Neural cell (in vitro differentiated cells): Measurements from ENCODE around the gene HPX. TPM values are rescaled to one million over a fixed set of nuclear protein-coding genes. Genes with fewer than 3 reads are reported as not detected.

Source experiments
- H2AFZ ChIP-seq: fragments of 200-600, 300-800 bp; sonication (generic), shearing (Covaris generic); 2 replicates; pipeline ENCODE4 v1.6.0; 2014; ENCODE audit warnings: low read depth, mild to moderate bottlenecking, antibody characterized with exemption, low read length, moderate library complexity
- H3F3A ChIP-seq: fragments of 200-600 bp; shearing (Covaris generic); 2 replicates; pipeline ENCODE4 v1.6.1; 2016; ENCODE audit warnings: mild to moderate bottlenecking, moderate library complexity, mixed read lengths, antibody characterized with exemption, low read length; ENCODE audit not compliant: insufficient read depth, poor library complexity, severe bottlenecking
- H3K27ac ChIP-seq: fragments of 200-600, 300-800 bp; sonication (generic), shearing (Covaris generic); 2 replicates; pipeline ENCODE4 v1.5.1; 2014; ENCODE audit warnings: mild to moderate bottlenecking, low read length, moderate library complexity
- H3K27me3 ChIP-seq: fragments of 300-800, 200-600 bp; sonication (generic), shearing (Covaris generic); 2 replicates; pipeline ENCODE4 v1.6.0; 2014; ENCODE audit warnings: mild to moderate bottlenecking, low read depth, low read length, moderate library complexity; ENCODE audit not compliant: insufficient read depth
- H3K36me3 ChIP-seq: fragments of 300-800, 200-600 bp; sonication (generic), shearing (Covaris generic); 2 replicates; pipeline ENCODE4 v1.5.1; 2014; ENCODE audit warnings: mild to moderate bottlenecking, antibody characterized with exemption, low read length, moderate library complexity; ENCODE audit not compliant: insufficient read depth
- H3K4me2 ChIP-seq: fragments of 300-800, 200-600 bp; sonication (generic), shearing (Covaris generic); 2 replicates; pipeline ENCODE4 v1.6.0; 2014; ENCODE audit warnings: mild to moderate bottlenecking, low read length
- H3K4me3 ChIP-seq: fragments of 300-800, 200-600 bp; sonication (generic), shearing (Covaris generic); 2 replicates; pipeline ENCODE4 v1.5.1; 2014; ENCODE audit warnings: mild to moderate bottlenecking, low read length, moderate library complexity
- H3K79me2 ChIP-seq: fragments of 200-600 bp; shearing (Covaris generic); replicated peaks from 2 replicates; pipeline ENCODE4 v1.6.0; 2014; ENCODE audit warnings: mild to moderate bottlenecking, low read length, moderate library complexity; ENCODE audit not compliant: insufficient read depth
- H3K9ac ChIP-seq: fragments of 300-800, 200-600 bp; sonication (generic), shearing (Covaris generic); 2 replicates; pipeline ENCODE4 v1.6.1; 2016; ENCODE audit warnings: mild to moderate bottlenecking, low read length, mixed read lengths
- H3K9me2 ChIP-seq: fragments of 200-600 bp; shearing (Covaris generic); 2 replicates; pipeline ENCODE4 v1.6.1; 2016; ENCODE audit warnings: mild to moderate bottlenecking, low read length, mixed read lengths; ENCODE audit not compliant: insufficient read depth
- H3K9me3 ChIP-seq: fragments of 200-600, 300-800 bp; sonication (generic), shearing (Covaris generic); 2 replicates; pipeline ENCODE4 v1.6.1; 2016; ENCODE audit warnings: mild to moderate bottlenecking, mixed run types, low read length, moderate library complexity, mixed read lengths
- H4K20me1 ChIP-seq: fragments of 200-600 bp; shearing (Covaris generic); 2 replicates; pipeline ENCODE4 v1.6.1; 2016; ENCODE audit warnings: mild to moderate bottlenecking, mixed run types; ENCODE audit not compliant: insufficient read depth
- EP300 ChIP-seq: fragments of 450-650 bp; conservative IDR thresholded peaks from 2 replicates; pipeline ENCODE4 v1.6.1; 2014; ENCODE audit warnings: antibody characterized with exemption, mild to moderate bottlenecking, moderate library complexity; ENCODE audit not compliant: poor library complexity, severe bottlenecking
- EZH2 ChIP-seq: fragments of 200-600, 300-800 bp; shearing (Covaris generic), sonication (generic); IDR thresholded peaks from 2 replicates; pipeline ENCODE4 v1.6.1; 2014; ENCODE audit warnings: antibody characterized with exemption, low read length, borderline replicate concordance, mild to moderate bottlenecking; ENCODE audit not compliant: insufficient read depth, poor library complexity, severe bottlenecking
- MXI1 ChIP-seq: fragments of 450-650 bp; conservative IDR thresholded peaks from 2 replicates; pipeline ENCODE4 v1.6.1; 2014; ENCODE audit warnings: antibody characterized with exemption, mild to moderate bottlenecking; ENCODE audit not compliant: poor library complexity, severe bottlenecking
- POLR2AphosphoS5 ChIP-seq: IDR thresholded peaks from 2 replicates; pipeline ENCODE4 v1.6.1; 2012
- RAD21 ChIP-seq: fragments of 450-650 bp; conservative IDR thresholded peaks from 2 replicates; pipeline ENCODE4 v1.6.1; 2014; ENCODE audit warnings: antibody characterized with exemption, mild to moderate bottlenecking, moderate library complexity
- SMC3 ChIP-seq: fragments of 450-650 bp; conservative IDR thresholded peaks from 2 replicates; pipeline ENCODE4 v1.6.1; 2014; ENCODE audit warnings: antibody characterized with exemption, mild to moderate bottlenecking, moderate library complexity; ENCODE audit not compliant: poor library complexity
- TAF1 ChIP-seq: IDR thresholded peaks from 2 replicates; pipeline ENCODE4 v1.6.1; 2012; ENCODE audit warnings: low read depth
- polyA plus RNA-seq: library from polyadenylated mRNA; depleted of rRNA; stranded (reverse); fragments of >200 nt; gene quantifications from 2 replicates; pipeline ENCODE4 v1.2.3, GENCODE V29; 2014
- TF ChIP-seq, protein P1 (sequence below): fragments of 450-650 bp; IDR thresholded peaks from 2 replicates; pipeline ENCODE4 v1.5.1; 2014; ENCODE audit warnings: antibody characterized with exemption, mild to moderate bottlenecking, moderate library complexity; ENCODE audit not compliant: poor library complexity, severe bottlenecking
- TF ChIP-seq, protein P2 (sequence below): IDR thresholded peaks from 2 replicates; pipeline ENCODE4 v1.6.1; 2012; ENCODE audit warnings: borderline replicate concordance

The HPX gene
- polyA plus RNA-seq, 1 donor from 2014 or later = 11.1 TPM

DNA sequence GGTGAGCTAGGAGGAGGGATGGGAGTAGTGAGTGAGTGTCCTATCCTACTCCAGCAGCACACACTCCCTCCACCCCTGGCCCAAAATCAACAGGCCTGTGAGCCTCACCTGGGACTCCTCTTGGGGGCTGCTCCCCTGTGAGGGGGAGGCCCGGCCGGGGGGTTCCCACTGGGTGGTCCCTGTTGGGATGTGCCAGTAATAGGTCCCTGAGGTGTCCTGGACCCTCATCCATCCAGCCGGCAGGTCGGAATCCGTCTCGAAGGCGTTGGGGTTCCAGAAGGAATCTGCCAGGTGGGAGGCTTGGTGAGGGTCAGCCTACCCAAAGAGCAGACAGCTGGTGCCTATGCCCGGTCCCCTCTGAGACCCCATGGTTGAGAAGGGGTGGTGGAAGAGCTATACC is 37.2 kb downstream of the HPX start:
- no peak for TF ChIP-seq POLR2AphosphoS5
- no peak for TF ChIP-seq EP300
- TF ChIP-seq, protein P1, sequence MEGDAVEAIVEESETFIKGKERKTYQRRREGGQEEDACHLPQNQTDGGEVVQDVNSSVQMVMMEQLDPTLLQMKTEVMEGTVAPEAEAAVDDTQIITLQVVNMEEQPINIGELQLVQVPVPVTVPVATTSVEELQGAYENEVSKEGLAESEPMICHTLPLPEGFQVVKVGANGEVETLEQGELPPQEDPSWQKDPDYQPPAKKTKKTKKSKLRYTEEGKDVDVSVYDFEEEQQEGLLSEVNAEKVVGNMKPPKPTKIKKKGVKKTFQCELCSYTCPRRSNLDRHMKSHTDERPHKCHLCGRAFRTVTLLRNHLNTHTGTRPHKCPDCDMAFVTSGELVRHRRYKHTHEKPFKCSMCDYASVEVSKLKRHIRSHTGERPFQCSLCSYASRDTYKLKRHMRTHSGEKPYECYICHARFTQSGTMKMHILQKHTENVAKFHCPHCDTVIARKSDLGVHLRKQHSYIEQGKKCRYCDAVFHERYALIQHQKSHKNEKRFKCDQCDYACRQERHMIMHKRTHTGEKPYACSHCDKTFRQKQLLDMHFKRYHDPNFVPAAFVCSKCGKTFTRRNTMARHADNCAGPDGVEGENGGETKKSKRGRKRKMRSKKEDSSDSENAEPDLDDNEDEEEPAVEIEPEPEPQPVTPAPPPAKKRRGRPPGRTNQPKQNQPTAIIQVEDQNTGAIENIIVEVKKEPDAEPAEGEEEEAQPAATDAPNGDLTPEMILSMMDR = no peak
- no peak for TF ChIP-seq TAF1
- TF ChIP-seq SMC3 = no peak
- TF ChIP-seq, protein P2, sequence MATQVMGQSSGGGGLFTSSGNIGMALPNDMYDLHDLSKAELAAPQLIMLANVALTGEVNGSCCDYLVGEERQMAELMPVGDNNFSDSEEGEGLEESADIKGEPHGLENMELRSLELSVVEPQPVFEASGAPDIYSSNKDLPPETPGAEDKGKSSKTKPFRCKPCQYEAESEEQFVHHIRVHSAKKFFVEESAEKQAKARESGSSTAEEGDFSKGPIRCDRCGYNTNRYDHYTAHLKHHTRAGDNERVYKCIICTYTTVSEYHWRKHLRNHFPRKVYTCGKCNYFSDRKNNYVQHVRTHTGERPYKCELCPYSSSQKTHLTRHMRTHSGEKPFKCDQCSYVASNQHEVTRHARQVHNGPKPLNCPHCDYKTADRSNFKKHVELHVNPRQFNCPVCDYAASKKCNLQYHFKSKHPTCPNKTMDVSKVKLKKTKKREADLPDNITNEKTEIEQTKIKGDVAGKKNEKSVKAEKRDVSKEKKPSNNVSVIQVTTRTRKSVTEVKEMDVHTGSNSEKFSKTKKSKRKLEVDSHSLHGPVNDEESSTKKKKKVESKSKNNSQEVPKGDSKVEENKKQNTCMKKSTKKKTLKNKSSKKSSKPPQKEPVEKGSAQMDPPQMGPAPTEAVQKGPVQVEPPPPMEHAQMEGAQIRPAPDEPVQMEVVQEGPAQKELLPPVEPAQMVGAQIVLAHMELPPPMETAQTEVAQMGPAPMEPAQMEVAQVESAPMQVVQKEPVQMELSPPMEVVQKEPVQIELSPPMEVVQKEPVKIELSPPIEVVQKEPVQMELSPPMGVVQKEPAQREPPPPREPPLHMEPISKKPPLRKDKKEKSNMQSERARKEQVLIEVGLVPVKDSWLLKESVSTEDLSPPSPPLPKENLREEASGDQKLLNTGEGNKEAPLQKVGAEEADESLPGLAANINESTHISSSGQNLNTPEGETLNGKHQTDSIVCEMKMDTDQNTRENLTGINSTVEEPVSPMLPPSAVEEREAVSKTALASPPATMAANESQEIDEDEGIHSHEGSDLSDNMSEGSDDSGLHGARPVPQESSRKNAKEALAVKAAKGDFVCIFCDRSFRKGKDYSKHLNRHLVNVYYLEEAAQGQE = no peak
- TF ChIP-seq MXI1 = no peak
- TF ChIP-seq EZH2 = no peak
- no peak for TF ChIP-seq RAD21
- no peak overlapping the region for H2AFZ ChIP-seq
- no peaks in the 10 kb centered on the region for H3K27me3 ChIP-seq
- H4K20me1 ChIP-seq = no peaks in the 10 kb centered on the region
- no peaks in the 10 kb centered on the region for H3K9me2 ChIP-seq
- no peaks in the 10 kb centered on the region for H3K9me3 ChIP-seq
- peak overlapping the region; percentile 82 for H3K9ac ChIP-seq
- H3K27ac ChIP-seq = peak overlapping the region; percentile 95
- H3K79me2 ChIP-seq = peaks cover 47% of the 10 kb centered on the region
- peak overlapping the region; percentile 68 for H3K4me3 ChIP-seq
- no peaks in the 10 kb centered on the region for H3F3A ChIP-seq
- H3K36me3 ChIP-seq = no peaks in the 10 kb centered on the region
- H3K4me2 ChIP-seq = no peak overlapping the region

DNA sequence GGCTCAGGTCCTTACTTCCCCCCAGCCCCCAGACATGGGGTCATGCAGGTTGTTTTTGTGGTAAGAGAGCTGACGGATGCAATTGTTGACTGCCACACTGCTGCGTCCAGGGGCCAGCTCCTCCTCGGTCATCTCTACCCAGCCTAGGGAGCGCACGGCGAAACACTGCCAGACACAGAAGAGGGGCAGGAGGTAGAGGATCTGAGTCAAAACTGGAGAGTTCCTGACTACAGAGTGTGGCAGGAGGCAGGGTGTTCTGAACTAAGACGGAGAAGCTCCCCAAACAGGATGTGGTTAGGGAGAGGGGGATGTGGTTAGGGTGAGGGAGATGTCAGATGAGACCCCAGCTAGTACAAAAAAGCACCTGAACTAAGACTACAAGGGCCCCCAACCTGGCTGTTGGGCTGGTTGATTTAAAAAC is 38.2 kb downstream of the HPX start:
- Histone ChIP-seq H3K27ac (no peak overlapping the region), H3K36me3 (no peaks in the 10 kb centered on the region), H3K4me2 (no peak overlapping the region), H3K27me3 (no peaks in the 10 kb centered on the region), H3K9me3 (no peaks in the 10 kb centered on the region), H4K20me1 (no peaks in the 10 kb centered on the region), H3K9ac (no peak overlapping the region), H3K9me2 (no peaks in the 10 kb centered on the region), H3K4me3 (no peak overlapping the region), H2AFZ (no peak overlapping the region), H3K79me2 (peaks cover 40% of the 10 kb centered on the region), H3F3A (no peaks in the 10 kb centered on the region)
- TF ChIP-seq, protein P1 = no peak
- TF ChIP-seq EP300 (no peak), RAD21 (no peak), SMC3 (no peak)
